ENCODE measurements around the gene FUOM.

The FUOM gene

GRCh38 chr10:133358162-133358924 lies 524 bp upstream of the FUOM start:
- Histone ChIP-seq H3K4me3 (replicated peaks; ENCODE audit: insufficient read depth, low read length) (no peak overlapping the region), H3K27me3 (ENCODE audit: insufficient read depth, poor library complexity, severe bottlenecking) (no peaks in the 10 kb centered on the region), H3K27ac (replicated peaks) (no peak overlapping the region)
- TF ChIP-seq, protein P1, sequence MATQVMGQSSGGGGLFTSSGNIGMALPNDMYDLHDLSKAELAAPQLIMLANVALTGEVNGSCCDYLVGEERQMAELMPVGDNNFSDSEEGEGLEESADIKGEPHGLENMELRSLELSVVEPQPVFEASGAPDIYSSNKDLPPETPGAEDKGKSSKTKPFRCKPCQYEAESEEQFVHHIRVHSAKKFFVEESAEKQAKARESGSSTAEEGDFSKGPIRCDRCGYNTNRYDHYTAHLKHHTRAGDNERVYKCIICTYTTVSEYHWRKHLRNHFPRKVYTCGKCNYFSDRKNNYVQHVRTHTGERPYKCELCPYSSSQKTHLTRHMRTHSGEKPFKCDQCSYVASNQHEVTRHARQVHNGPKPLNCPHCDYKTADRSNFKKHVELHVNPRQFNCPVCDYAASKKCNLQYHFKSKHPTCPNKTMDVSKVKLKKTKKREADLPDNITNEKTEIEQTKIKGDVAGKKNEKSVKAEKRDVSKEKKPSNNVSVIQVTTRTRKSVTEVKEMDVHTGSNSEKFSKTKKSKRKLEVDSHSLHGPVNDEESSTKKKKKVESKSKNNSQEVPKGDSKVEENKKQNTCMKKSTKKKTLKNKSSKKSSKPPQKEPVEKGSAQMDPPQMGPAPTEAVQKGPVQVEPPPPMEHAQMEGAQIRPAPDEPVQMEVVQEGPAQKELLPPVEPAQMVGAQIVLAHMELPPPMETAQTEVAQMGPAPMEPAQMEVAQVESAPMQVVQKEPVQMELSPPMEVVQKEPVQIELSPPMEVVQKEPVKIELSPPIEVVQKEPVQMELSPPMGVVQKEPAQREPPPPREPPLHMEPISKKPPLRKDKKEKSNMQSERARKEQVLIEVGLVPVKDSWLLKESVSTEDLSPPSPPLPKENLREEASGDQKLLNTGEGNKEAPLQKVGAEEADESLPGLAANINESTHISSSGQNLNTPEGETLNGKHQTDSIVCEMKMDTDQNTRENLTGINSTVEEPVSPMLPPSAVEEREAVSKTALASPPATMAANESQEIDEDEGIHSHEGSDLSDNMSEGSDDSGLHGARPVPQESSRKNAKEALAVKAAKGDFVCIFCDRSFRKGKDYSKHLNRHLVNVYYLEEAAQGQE (IDR thresholded peaks at IDR 0.05; ENCODE audit: insufficient replicate concordance, low read depth) = no peak
- TF ChIP-seq GABPA (IDR thresholded peaks at IDR 0.05; ENCODE audit: low read depth) (no peak), SPI1 (IDR thresholded peaks at IDR 0.05; ENCODE audit: borderline replicate concordance, low read depth) (no peak), POLR2AphosphoS5 (IDR thresholded peaks at IDR 0.05; ENCODE audit: low read depth) (no peak)
- TF ChIP-seq, protein P2, sequence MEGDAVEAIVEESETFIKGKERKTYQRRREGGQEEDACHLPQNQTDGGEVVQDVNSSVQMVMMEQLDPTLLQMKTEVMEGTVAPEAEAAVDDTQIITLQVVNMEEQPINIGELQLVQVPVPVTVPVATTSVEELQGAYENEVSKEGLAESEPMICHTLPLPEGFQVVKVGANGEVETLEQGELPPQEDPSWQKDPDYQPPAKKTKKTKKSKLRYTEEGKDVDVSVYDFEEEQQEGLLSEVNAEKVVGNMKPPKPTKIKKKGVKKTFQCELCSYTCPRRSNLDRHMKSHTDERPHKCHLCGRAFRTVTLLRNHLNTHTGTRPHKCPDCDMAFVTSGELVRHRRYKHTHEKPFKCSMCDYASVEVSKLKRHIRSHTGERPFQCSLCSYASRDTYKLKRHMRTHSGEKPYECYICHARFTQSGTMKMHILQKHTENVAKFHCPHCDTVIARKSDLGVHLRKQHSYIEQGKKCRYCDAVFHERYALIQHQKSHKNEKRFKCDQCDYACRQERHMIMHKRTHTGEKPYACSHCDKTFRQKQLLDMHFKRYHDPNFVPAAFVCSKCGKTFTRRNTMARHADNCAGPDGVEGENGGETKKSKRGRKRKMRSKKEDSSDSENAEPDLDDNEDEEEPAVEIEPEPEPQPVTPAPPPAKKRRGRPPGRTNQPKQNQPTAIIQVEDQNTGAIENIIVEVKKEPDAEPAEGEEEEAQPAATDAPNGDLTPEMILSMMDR (IDR thresholded peaks at IDR 0.05; ENCODE audit: insufficient read depth, low read length) = no peak
- no peak for DNase-seq (ENCODE audit: low read depth in 1 of 2, low spot score in 1 of 2)

DNA sequence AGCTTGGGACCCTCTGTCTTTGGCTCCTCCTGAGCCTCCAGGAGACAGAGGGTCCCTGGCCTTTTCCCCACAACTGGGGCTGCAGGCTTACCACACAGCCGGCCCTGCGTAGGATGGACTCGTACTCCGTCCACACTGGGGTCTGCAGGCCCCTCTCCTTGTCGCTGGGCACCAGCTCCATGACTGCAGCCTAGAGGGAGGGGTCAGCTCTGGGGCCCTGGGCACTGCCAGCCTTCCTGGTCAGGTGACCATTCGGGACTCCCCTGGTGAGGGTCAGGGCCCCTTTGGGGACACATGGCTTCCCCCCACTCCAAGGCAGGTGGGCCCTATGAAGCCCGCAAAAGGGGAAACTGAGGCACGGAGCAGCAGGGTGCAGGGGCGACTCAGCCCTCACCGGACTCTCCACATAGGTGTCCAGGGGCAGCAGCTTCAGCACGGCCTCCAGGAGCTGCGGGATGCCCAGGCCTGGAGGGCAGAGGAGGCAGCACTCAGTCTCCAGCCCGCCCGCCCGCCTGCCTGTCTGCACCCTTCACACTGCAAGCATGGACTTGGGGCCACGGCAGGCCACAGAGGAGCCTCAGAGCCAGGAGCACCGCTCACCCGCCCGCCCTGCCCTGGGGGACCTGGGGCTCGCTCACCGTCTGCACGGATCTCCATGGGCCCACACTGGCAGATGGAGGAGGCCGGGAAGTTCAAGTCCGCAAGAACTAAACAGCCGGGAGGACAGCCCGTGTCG lies 1.1 kb downstream of the FUOM start:
- Histone ChIP-seq H3K27ac (replicated peaks) (peak overlapping the region; percentile 73), H3K4me3 (replicated peaks; ENCODE audit: insufficient read depth, low read length) (peak overlapping the region; percentile 53), H3K27me3 (ENCODE audit: insufficient read depth, poor library complexity, severe bottlenecking) (peaks cover 3% of the 10 kb centered on the region)
- no peak for TF ChIP-seq POLR2AphosphoS5 (IDR thresholded peaks at IDR 0.05; ENCODE audit: low read depth)
- no peak for TF ChIP-seq GABPA (IDR thresholded peaks at IDR 0.05; ENCODE audit: low read depth)
- no peak for TF ChIP-seq SPI1 (IDR thresholded peaks at IDR 0.05; ENCODE audit: borderline replicate concordance, low read depth)
- TF ChIP-seq, protein P2 (IDR thresholded peaks at IDR 0.05; ENCODE audit: insufficient read depth, low read length) = no peak
- TF ChIP-seq, protein P1 (IDR thresholded peaks at IDR 0.05; ENCODE audit: insufficient replicate concordance, low read depth) = no peak
- no peak for DNase-seq (ENCODE audit: low read depth in 1 of 2, low spot score in 1 of 2)

GRCh38 chr10:133355991-133356390 lies 1.8 kb downstream of the FUOM start:
- Histone ChIP-seq H3K27me3 (ENCODE audit: insufficient read depth, poor library complexity, severe bottlenecking) (peaks cover 5% of the 10 kb centered on the region), H3K27ac (replicated peaks) (no peak overlapping the region), H3K4me3 (replicated peaks; ENCODE audit: insufficient read depth, low read length) (no peak overlapping the region)
- no peak for DNase-seq (ENCODE audit: low read depth in 1 of 2, low spot score in 1 of 2)
- no peak for TF ChIP-seq SPI1 (IDR thresholded peaks at IDR 0.05; ENCODE audit: borderline replicate concordance, low read depth)

GRCh38 chr10:133355266-133355665 lies 2.6 kb downstream of the FUOM start:
- Histone ChIP-seq H3K27ac (replicated peaks) (no peak overlapping the region), H3K4me3 (replicated peaks; ENCODE audit: insufficient read depth, low read length) (no peak overlapping the region), H3K27me3 (ENCODE audit: insufficient read depth, poor library complexity, severe bottlenecking) (peaks cover 5% of the 10 kb centered on the region)
- TF ChIP-seq GABPA (IDR thresholded peaks at IDR 0.05; ENCODE audit: low read depth) (no peak), POLR2AphosphoS5 (IDR thresholded peaks at IDR 0.05; ENCODE audit: low read depth) (no peak), SPI1 (IDR thresholded peaks at IDR 0.05; ENCODE audit: borderline replicate concordance, low read depth) (no peak)
- TF ChIP-seq, protein P2 (IDR thresholded peaks at IDR 0.05; ENCODE audit: insufficient read depth, low read length) = no peak
- TF ChIP-seq, protein P1 (IDR thresholded peaks at IDR 0.05; ENCODE audit: insufficient replicate concordance, low read depth) = no peak
- DNase-seq (ENCODE audit: low read depth in 1 of 2, low spot score in 1 of 2) = no peak
